Measurements from ENCODE around the gene SYTL2.

DNA sequence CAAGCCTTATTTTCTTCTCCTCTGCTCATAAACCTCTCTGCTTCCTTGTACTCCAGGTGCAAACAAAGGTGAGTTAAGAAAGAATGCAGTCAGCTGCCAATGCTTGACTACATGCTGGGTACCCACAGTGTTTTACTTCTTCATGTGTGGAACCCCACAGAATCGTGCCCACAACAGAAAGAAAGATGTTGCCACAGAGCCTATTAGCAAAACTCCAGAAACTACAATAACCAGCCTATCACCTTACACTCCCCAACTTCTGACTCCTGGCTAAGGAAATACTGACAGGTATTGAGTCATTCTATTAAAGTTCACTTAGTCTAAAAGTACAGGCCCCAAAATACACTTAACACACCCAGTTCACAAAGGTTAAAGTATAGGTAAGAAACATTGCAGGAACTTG is 68.1 kb downstream of the SYTL2 start:
- TF ChIP-seq, protein P1, sequence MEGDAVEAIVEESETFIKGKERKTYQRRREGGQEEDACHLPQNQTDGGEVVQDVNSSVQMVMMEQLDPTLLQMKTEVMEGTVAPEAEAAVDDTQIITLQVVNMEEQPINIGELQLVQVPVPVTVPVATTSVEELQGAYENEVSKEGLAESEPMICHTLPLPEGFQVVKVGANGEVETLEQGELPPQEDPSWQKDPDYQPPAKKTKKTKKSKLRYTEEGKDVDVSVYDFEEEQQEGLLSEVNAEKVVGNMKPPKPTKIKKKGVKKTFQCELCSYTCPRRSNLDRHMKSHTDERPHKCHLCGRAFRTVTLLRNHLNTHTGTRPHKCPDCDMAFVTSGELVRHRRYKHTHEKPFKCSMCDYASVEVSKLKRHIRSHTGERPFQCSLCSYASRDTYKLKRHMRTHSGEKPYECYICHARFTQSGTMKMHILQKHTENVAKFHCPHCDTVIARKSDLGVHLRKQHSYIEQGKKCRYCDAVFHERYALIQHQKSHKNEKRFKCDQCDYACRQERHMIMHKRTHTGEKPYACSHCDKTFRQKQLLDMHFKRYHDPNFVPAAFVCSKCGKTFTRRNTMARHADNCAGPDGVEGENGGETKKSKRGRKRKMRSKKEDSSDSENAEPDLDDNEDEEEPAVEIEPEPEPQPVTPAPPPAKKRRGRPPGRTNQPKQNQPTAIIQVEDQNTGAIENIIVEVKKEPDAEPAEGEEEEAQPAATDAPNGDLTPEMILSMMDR (IDR thresholded peaks at IDR 0.05): no peak
- no peak for TF ChIP-seq POLR2A (IDR thresholded peaks at IDR 0.05)

Measured in adrenal gland (tissue), 5 donors.